Measurements from ENCODE around the gene ARHGEF37.
A peak's percentile ranks its signal among the peaks of the same experiment; 100 is the strongest.
"Not testable (repeated sequence)": the region's sequence is repeated elsewhere in the genome, so short reads cannot be mapped to it uniquely, and the experiment has no call there.

ARHGEF37 gene

DNA sequence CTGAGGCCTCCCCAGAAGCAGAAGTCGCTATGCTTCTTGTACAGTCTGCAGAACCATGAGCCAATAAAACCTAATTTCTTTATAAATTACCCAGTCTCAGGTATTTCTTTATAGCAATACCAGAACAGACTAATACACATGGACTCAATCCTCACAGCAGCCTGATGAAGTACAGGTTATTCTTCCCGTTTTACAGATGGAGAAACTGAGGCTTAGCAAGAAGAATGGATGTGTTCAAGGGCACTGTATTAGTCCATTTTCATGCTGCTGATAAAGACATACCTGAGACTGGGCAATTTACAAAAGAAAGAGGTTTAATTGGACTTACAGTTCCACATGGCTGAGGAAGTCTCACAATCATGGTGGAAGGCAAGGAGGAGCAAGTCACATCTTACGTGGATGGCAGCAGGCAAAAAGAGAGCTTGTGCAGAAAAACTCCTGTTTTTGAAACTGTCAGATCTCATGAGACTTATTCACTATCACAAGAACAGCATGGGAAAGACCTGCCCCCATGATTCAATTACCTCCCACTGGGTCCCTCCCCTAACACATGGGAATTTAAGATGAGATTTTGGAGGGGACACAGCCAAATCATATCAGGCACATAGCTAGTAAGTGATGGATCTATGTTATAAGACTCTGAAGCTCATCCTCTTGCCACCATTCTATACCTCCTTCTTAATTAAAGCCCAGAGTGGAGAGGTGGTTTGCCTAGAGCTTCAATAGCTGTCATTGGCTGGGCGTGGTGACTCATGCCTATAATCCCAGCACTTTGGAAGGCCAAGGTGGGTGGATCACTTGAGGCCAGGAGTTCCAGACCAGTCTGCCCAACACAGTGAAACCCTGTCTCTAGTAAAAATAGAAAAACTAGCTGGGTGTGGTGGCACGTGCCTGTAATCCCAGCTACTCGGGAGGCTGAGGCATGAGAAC is 67.4 kb downstream of the ARHGEF37 start:
- DNase-seq (ENCODE audit: low read depth): not testable (repeated sequence)

- DNase-seq (ENCODE audit: low read depth): not testable (repeated sequence)
Measured at GRCh38 chr5:149649730-149650129, 68.4 kb downstream of the ARHGEF37 start.

DNA sequence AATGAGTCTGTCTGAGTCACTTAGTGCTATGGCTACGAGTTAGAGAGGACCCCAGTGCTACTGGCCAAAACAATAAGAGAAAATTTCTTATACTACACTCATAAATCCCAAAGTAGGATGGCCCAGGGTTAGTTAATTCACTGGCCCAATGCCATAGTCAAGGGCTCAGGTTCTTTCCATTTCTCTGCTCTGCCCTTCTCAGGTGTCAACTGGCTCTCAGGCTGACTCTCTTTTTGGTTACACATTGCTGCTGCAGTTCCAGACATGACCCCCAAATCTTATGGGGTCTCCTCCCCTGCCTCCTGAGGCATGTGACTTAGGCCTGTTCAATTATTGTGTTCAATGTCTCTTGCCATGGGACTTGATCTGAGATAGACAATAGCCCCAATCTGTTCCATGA is 70.4 kb downstream of the ARHGEF37 start:
- no peak for DNase-seq (ENCODE audit: low read depth)

DNA sequence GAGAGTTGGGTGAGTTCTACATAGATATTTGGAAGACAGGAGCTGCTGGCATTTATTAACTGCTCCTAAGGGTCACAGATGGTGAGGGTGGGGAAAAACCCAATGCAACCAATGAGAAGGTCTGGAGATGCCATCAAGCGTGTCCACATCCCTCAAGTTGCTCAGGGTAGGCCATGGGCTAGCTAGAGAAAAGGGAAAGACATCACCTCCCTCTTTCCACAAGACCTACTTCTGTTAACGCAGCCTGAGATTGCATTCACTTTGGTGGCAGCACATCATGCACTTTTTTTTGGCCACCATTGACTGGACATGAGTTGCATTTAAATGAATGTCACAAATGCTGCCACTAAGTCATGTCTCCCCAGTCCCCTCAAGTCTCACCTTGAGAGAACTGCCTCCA is 71.4 kb downstream of the ARHGEF37 start:
- DNase-seq (ENCODE audit: low read depth): no peak

DNA sequence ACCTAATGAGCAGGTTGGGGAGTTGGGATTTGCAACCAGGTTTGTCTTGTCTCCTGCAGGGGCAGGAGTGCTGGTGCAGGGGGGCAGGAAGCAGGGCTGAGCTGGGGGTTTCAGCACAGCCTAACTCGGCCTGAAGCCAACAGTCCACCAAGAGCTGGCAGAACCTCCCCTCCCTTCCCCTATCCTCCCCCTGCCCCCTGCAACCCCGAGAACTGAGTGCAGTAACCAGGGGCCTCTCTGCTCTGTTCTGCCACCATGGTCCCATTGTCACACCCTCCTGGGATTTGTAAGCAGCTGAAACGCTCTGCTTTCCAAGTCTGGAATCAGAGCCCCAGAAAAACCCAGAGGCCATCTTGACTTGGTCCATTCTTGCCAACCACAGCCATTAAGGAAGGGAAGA is 72.9 kb downstream of the ARHGEF37 start:
- no peak for DNase-seq (ENCODE audit: low read depth)

DNA sequence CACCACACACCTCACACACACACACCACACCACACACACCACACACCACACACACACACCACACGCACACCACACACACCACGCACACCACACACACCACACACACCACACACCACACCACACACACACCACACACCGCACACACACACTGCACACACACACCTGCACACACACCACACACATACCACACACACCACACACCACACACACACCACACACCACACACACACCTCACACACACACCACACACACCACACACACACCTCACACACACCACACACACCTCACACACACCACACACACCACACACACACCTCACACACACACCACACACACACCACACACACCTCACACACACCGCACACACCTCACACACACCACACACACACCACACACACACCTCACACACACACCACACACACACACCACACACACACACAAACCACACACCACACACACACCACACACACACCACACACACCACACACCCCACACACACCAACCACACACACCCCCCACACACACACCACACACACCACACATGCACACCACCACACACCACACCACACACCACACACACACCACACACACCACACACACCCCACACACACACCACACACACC is 73.7 kb downstream of the ARHGEF37 start:
- DNase-seq (ENCODE audit: low read depth): no peak

GRCh38 chr5:149656576-149657182 is 75.4 kb downstream of the ARHGEF37 start:
- peak; percentile 40 for DNase-seq (ENCODE audit: low read depth)

DNA sequence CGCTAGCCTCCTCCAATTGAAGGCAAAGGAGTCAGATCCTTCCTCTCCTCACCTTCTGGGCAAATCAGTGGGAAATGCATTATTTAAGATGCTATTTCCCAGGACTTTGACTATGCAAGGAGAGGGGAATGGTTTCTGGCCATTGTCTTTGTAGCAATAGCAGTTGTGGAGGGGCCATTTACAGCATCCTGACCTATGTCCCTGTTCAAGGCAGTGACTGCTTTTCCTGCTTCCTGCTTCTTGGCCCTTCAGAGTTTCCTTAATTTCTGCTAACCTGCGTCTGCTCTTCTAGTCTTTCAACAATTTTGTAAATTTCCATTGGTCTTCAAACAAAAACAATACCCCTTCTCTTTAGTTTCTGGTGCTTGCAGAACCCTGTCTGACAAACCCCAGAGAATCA is 76.0 kb downstream of the ARHGEF37 start:
- no peak for DNase-seq (ENCODE audit: low read depth)

DNA sequence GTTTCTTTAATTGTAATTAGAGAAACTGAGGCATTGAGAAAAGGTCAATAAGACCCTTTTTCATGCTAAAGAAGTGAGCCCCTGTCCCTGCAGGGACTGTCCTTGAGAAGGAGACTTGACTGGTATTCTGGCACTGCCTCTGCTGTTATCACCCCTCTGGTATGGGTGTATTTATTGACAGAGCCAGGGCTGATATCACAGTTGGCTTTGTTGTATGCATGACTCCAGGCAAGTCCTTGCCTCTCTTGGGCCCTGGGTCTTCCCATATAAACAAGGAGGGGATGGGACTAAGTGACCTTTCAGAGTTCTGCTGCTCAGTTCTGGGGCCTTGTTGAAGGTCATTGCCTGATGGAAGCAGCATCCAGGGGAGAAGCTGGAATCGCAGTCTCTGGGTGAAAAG is 77.0 kb downstream of the ARHGEF37 start:
- no peak for DNase-seq (ENCODE audit: low read depth)

DNA sequence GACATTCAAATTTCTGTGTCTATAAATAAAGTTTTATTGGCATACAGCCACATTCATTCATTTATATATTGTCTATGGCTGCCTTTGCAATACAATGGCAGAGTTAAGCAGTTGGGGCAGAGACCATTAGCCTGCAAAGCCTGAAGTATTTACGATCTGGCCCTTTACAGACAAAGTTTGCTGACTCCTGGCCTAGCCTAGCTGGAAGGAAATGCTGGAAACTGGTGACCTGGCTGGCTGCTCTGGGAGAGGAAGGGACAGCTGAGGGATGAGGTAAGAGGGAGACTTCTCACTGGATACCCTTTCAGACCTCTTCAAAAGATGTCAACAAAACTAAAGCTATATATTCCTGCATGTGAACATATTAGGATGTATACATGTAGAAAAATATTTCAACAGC is 82.8 kb downstream of the ARHGEF37 start:
- DNase-seq (ENCODE audit: low read depth): no peak

GRCh38 chr5:149664666-149665415 is 83.5 kb downstream of the ARHGEF37 start:
- DNase-seq (ENCODE audit: low read depth): no peak

- no peak for DNase-seq (ENCODE audit: low read depth)
Measured at GRCh38 chr5:149665416-149666175, 84.3 kb downstream of the ARHGEF37 start.

DNA sequence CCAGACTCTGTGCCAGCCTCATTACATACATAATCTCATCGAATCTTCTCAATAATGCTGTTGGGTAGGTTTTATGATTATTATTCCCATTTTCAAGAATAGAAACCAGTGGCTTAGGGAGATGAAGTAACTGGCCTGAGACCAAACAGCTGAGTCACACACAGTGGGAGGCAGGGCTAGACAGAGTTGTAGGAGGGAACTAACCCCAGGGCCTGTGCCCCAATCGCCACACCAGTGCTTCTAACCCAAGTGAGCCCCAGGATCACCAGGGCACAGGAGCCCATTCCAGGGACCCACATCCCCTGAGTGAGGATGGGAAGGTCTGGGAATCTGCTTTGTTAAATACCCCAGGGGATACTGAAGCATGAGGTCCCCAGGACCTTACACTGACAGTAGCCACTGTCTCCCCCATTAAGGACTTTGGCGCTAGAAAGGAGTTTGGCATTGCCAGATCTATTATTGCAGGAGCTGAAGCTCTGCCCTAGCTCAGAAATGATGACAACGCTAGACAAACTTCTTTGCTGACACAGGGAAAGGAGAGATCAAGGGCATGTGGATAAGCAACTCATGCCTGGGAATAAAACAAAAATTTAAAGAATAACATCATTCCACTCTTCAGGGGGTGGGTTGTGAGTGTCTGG is 85.0 kb downstream of the ARHGEF37 start:
- DNase-seq (ENCODE audit: low read depth): no peak

- no peak for DNase-seq (ENCODE audit: low read depth)
Measured at GRCh38 chr5:149667084-149667828, 86.0 kb downstream of the ARHGEF37 start.

DNA sequence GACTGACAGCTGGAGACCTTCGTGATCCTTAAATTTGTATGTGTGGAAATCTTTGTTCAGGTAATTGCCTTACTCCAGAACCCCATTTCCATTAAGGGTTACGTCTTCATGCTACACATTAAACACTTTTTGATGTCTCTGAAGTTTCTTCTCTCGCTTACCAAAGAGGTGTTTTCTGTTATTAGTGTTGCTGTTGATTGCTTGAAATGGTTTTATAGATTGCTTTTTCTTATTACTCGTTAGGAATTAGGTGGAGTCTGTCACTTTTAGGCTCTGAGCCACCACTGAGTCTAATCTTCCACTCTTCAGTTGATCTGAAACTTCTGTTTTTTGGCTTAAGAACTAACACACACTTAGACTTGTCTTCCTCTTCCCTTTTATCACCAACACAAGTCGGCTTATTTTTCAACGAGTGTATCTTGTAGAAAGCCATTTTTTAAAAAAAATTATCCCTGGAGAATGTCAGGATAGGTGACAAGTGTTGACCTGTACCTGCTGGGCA is 86.6 kb downstream of the ARHGEF37 start:
- DNase-seq (ENCODE audit: low read depth): no peak

DNA sequence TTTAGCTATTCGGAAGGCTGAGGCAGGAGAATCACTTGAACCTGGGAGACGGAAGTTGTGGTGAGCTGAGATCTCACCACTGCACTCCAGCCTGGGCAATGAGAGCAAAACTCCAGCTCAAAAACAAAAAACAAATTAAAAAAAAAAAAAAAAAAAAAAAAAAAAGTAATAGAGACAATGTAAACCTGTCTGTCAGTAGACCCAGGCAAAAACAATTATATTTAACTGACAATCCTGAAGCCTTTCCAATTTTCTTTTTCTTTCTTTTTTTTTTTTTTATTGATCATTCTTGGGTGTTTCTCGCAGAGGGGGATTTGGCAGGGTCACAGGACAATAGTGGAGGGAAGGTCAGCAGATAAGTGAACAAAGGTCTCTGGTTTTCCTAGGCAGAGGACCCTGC is 88.0 kb downstream of the ARHGEF37 start:
- DNase-seq (ENCODE audit: low read depth): not testable (repeated sequence)

GRCh38 chr5:149671544-149671943 is 90.2 kb downstream of the ARHGEF37 start:
- no peak for DNase-seq (ENCODE audit: low read depth)

DNA sequence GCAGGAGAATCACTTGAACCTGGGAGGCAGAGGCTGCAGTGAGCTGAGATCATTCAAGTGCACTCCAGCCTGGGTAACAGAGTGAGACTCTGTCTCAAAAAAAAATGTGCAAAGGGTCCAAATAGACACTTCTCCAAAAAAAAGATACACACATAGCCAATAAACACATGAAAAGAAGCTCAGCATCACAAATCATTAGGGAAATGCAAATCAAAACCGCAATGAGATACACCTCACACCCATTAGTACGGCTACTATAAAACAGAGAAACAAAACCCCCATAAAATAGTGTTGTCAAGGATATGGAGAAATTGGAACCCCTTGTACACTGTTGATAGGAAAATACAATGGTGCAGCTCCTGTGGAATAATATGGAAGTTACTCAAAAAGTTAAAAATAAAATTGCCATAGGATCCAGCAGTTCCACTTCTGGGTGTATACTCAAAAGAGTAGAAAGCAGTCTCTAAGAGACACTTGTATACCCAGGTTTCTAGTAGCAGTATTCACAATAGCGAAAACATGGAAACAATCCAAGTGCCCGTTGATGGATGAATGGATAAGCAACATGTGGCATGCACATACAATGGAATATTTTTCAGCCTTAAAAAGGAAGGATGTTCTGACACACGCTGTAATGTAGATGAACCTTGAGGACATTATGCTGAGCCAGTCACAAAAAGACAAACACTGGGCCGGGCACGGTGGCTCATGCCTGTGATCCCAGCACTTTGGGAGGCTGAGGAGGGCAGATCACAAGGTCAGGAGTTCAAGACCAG is 91.6 kb downstream of the ARHGEF37 start:
- DNase-seq (ENCODE audit: low read depth): no peak

DNA sequence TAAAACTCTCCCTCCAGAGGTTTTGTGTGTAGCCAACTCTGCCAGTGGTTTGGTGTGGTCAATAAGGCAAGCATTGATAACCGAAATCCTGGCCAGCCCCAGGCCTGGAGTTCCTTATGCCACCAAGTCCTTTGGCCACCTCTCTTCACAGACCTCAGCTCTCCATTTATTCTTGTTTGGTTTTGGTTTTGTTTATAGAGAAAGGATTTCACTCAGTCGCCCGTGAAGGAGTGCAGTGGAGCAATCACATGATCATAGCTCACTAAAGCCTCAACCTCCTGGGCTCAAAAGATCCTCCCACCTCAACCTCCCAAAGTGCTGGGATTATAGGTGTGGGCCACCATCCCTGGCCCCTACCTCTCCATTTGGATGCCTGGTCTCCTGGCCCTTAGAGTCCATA is 93.4 kb downstream of the ARHGEF37 start:
- DNase-seq (ENCODE audit: low read depth): no peak
